SU-DHL-6 (cell line): Measurements from ENCODE around the gene TRIML2.

ENCODE experiments used
- EZH2phosphoT487 ChIP-seq: fragments of 200-600 bp; sonication (generic), shearing (Covaris generic); conservative IDR thresholded peaks from 2 replicates; pipeline ENCODE4 v1.6.1; 2018; ENCODE audit warnings: mild to moderate bottlenecking, antibody characterized with exemption, low read length, moderate library complexity, mixed read lengths
- TF ChIP-seq, protein P1 (sequence below): fragments of 200-600 bp; sonication (generic); IDR thresholded peaks from one replicate; pipeline ENCODE4 v1.5.1; 2017; ENCODE audit warnings: antibody characterized with exemption, mild to moderate bottlenecking, low read length, moderate library complexity; ENCODE audit not compliant: insufficient read depth, poor library complexity, severe bottlenecking

DNA sequence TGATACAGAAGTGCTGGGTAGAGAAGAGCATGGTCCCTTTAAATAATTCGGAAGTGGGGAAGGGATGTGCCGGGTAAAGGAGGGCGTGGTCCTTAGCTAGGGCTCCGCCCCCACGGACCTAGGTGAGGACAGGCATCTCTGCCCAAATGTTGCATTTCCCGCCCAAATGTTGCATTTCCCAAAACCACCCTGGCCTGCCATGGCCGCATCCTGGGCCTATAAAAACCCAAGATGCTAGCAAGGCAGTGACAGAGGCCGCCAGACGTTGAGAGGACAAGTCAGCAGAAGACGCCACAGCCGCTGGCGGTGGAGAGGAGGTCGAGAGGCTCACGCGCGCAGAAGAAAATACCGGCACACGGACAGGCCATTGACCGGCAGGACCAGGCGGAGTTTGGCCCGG is 67.7 kb downstream of the TRIML2 start:
- TF ChIP-seq, protein P1, sequence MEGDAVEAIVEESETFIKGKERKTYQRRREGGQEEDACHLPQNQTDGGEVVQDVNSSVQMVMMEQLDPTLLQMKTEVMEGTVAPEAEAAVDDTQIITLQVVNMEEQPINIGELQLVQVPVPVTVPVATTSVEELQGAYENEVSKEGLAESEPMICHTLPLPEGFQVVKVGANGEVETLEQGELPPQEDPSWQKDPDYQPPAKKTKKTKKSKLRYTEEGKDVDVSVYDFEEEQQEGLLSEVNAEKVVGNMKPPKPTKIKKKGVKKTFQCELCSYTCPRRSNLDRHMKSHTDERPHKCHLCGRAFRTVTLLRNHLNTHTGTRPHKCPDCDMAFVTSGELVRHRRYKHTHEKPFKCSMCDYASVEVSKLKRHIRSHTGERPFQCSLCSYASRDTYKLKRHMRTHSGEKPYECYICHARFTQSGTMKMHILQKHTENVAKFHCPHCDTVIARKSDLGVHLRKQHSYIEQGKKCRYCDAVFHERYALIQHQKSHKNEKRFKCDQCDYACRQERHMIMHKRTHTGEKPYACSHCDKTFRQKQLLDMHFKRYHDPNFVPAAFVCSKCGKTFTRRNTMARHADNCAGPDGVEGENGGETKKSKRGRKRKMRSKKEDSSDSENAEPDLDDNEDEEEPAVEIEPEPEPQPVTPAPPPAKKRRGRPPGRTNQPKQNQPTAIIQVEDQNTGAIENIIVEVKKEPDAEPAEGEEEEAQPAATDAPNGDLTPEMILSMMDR = no peak
- no peak for TF ChIP-seq EZH2phosphoT487
